Peyer's patch (tissue), 4 donors: Measurements from ENCODE around the gene WASF3.

Experiments used
- CTCF ChIP-seq, 6 experiments: fragments of 450-650 bp in 4 of 6; fragments of 200-600 bp in 2 of 6; sonication (generic) in 1 of 6; IDR thresholded peaks; one replicate each; pipeline ENCODE4 v1.5.1; 2017 to 2019; ENCODE audit warnings: antibody characterized with exemption in 6 of 6, mild to moderate bottlenecking in 3 of 6, moderate library complexity in 1 of 6
- POLR2A ChIP-seq, 2 donors: fragments of 450-650 bp; IDR thresholded peaks; one replicate each; pipeline ENCODE4 v1.5.1; 2017; ENCODE audit warnings: antibody characterized with exemption in 2 of 2, mild to moderate bottlenecking in 2 of 2, moderate library complexity in 2 of 2

- TF ChIP-seq POLR2A (IDR thresholded peaks at IDR 0.05) = no peak
- TF ChIP-seq CTCF (IDR thresholded peaks at IDR 0.05) = no peak
Measured at GRCh38 chr13:26600343-26600742, 42.9 kb downstream of the WASF3 start.
